H54 (cell line): Measurements from ENCODE around the gene UCN2.

ENCODE experiments used
- DNase-seq: peaks from one replicate; pipeline ENCODE4 v3.0.0; 2011; ENCODE audit warnings: low spot score, mixed read lengths; ENCODE audit not compliant: insufficient read length
- FAIRE-seq: peaks from 3 replicates; lab custom pipeline; 2011; peaks lifted over from hg19 to GRCh38; lab: Jason Lieb, UNC
- POLR2A ChIP-seq: IDR thresholded peaks from 2 replicates; pipeline ENCODE4 v1.6.1; 2011; ENCODE audit warnings: low read depth, mild to moderate bottlenecking, low read length

The UCN2 gene

DNA sequence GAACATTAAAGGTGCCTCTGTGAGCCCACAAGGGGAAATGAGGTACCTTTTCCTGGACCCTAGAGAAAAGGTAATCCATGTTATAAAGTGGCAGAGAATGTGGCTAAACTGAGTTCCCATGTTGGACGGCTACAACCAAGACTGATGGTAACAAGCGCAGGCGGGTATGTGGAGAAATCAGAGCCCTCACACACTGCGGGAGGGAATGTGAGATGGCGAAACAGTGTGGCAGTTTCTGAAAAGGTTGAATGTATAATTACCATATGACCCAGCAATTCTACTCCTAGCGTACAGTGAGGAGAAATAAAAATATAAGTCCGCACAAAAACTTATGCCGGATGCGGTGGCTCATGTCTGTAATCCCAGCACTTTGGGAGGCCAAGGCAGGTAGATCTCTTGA lies 35.5 kb downstream of the UCN2 start:
- DNase-seq = no peak
- TF ChIP-seq POLR2A = no peak
- FAIRE-seq = no peak

- no peak for FAIRE-seq
- no peak for TF ChIP-seq POLR2A
- no peak for DNase-seq
These were observed 38.6 kb downstream of the UCN2 start for GRCh38 chr3:48524970-48525369.

DNA sequence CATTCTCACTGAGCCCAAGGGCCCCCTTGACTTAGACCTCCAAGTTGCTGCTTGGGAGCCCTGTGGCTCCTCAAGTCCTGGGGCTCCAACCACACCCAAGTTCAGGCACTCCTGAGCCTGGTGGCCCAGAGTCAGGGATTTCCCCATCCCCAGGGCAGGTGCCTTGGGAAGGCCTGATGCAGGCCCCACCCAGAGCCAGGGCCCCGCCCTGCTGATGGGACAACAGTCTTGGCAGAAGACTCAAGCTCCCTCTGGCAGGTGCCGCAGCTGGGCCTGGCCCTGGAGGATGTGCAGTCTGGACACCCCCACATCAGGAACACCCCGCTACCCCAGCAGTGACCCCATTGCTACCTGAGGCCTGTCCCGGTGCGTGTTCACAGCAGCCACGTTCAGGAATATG lies 41.9 kb downstream of the UCN2 start:
- FAIRE-seq (no peak), DNase-seq (no peak)
- TF ChIP-seq POLR2A = no peak

- no peak for TF ChIP-seq POLR2A
- DNase-seq (no peak), FAIRE-seq (no peak)
These were observed 44.3 kb downstream of the UCN2 start for GRCh38 chr3:48519277-48519643.

GRCh38 chr3:48518638-48519276 lies 44.8 kb downstream of the UCN2 start:
- no peak for FAIRE-seq
- no peak for TF ChIP-seq POLR2A
- DNase-seq = no peak

DNA sequence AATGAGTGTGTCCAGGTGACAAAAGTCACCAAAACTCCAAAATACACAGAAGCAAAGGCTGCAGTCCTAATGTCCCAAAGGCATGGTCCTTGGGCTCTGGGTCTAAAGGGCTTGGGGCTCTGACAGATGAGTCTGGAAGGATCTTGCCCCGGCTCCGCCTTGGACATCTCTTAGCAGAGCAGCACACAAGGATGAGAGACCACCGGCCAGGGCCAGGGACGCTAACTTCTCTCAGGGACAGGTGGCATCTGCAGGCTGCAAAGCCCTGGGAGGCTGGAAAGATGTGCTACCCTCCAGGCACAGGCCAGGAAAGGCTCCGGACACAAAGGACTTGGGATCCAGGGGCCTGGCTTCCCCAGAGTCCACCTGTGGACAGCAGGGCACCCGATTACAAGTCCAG lies 45.5 kb downstream of the UCN2 start:
- FAIRE-seq = no peak
- no peak for DNase-seq
- no peak for TF ChIP-seq POLR2A

- TF ChIP-seq POLR2A = no peak
- DNase-seq (no peak), FAIRE-seq (no peak)
These were observed 47.0 kb downstream of the UCN2 start for GRCh38 chr3:48516571-48516970.

DNA sequence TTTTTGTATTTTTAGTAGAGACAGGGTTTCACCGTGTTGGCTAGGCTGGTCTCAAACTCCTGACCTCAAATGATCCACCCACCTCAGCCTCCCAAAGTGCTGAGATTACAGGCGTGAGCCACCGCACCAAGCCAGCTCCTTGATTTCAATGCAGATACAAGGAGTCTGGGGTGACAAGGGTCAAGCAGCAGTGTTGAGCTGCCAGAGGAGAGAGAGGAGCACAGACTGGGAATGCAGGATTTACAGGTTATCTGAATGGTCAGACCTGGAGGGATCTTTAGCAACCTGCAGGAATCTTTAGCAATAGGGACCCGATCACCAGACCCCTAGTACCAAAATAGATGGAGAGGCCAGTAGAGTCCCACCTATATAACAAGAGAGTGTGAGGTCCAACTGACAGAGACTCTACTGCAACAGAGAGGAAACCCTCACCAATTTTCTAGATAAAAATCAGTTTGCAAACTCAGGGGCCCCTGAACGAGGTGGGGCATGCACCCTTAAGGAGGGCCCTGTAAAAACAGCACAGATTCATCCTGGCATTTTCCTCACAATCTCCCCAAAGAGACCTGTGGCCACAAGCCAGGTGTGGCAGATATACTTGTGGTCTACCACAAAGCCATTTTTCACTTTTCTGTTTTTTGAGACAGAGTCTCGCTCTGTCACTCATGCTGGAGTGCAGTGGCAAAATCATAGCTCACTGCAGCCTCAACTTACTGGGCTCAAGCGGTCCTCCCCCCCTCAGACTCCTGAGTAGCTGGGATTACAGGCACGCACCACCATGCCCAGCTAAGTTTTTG lies 49.0 kb downstream of the UCN2 start:
- TF ChIP-seq POLR2A = no peak
- DNase-seq (no peak), FAIRE-seq (no peak)
